Prostate gland (tissue), 2 donors: ENCODE data around the gene STARD5.

Source experiments
- POLR2A ChIP-seq: fragments of 450-650 bp; IDR thresholded peaks from one replicate; pipeline ENCODE4 v1.6.1; 2016; ENCODE audit warnings: antibody characterized with exemption, mild to moderate bottlenecking
- TF ChIP-seq, protein P1 (sequence below), 4 experiments: fragments of 200-600 bp in 2 of 4; fragments of 450-650 bp in 2 of 4; sonication (generic) in 2 of 4; IDR thresholded peaks; 1 replicate in 3 of 4; 2 replicates in 1 of 4; pipeline ENCODE4 v1.5.1; 2016 to 2019; ENCODE audit warnings: antibody characterized with exemption in 4 of 4, mild to moderate bottlenecking in 2 of 4, moderate library complexity in 2 of 4

DNA sequence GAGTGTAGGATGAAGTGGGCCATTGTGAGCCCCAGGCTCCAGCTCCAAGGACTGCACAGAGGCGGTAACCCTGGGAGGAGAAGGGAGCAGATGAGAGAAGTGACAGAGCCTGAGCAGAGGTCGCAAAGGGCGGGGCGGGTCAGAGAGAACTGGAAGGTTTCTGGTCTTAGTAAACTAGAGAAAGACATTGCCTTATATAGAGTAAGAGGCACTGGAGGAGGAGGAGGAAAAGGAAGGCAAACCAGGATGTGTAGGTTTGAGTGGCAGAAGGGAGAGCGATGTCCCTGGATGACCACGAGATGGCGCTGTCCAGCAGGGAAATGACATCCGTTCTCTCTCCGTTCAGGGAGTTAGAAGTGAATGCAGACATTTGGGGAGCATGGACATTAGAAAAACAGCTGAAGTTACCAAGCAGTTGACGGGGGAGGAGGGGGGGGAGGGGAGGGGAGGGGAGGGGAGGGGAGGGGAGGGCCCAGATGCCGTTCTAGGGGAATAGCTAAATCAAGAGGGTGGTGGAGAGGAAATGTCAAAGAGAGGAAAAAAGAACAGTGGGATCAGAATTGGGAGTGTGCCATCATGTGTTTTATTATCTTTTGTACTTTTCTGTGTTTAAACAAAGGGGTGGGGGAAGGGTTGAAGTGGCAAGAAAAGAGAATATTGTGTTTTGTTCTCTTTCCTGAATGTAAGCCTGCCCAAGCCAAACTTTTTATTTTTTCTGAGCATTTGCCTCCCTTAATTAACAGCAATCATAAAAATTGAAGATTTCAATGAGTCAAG lies 48.8 kb downstream of the STARD5 start:
- TF ChIP-seq, protein P1, sequence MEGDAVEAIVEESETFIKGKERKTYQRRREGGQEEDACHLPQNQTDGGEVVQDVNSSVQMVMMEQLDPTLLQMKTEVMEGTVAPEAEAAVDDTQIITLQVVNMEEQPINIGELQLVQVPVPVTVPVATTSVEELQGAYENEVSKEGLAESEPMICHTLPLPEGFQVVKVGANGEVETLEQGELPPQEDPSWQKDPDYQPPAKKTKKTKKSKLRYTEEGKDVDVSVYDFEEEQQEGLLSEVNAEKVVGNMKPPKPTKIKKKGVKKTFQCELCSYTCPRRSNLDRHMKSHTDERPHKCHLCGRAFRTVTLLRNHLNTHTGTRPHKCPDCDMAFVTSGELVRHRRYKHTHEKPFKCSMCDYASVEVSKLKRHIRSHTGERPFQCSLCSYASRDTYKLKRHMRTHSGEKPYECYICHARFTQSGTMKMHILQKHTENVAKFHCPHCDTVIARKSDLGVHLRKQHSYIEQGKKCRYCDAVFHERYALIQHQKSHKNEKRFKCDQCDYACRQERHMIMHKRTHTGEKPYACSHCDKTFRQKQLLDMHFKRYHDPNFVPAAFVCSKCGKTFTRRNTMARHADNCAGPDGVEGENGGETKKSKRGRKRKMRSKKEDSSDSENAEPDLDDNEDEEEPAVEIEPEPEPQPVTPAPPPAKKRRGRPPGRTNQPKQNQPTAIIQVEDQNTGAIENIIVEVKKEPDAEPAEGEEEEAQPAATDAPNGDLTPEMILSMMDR (IDR thresholded peaks at IDR 0.05) = peak; percentile 79 to 95 (median 92)
- TF ChIP-seq POLR2A = no peak
